Stomach (tissue), 9 donors: ENCODE measurements around the gene SPEF1. TPM values are rescaled to one million over a fixed set of nuclear protein-coding genes. Genes with fewer than 3 reads are reported as not detected.

ENCODE experiments used
- DNase-seq, 2 donors: peaks; one replicate each; pipeline versions ENCODE4 v3.0.0 to v3.0.0-alpha.2; 2013 to 2019
- H3K27ac ChIP-seq, 5 donors: fragments of 200-600 bp in 4 of 5; sonication (generic) in 4 of 5; one replicate each; pipeline ENCODE4 v1.5.1; 2013 to 2019; ENCODE audit warnings: mild to moderate bottlenecking in 1 of 5, moderate library complexity in 1 of 5
- H3K27me3 ChIP-seq, 3 donors: fragments of 200-600 bp; sonication (generic); one replicate each; pipeline ENCODE4 v1.5.1; 2017 to 2019; ENCODE audit warnings: mixed run types in 1 of 3
- H3K36me3 ChIP-seq, 4 donors: fragments of 200-600 bp; sonication (generic); 1 replicate in 3 of 4; 2 replicates in 1 of 4; pipeline ENCODE4 v1.5.1; 2016 to 2019
- H3K4me1 ChIP-seq, 4 donors: fragments of 200-600 bp; sonication (generic); one replicate each; pipeline ENCODE4 v1.5.1; 2016 to 2019
- H3K4me3 ChIP-seq, 4 donors: fragments of 200-600 bp; sonication (generic) in 3 of 4; one replicate each; pipeline ENCODE4 v1.5.1; 2016 to 2019; ENCODE audit warnings: mild to moderate bottlenecking in 1 of 4
- H3K9me3 ChIP-seq, 4 donors: fragments of 200-600 bp; sonication (generic); one replicate each; pipeline ENCODE4 v1.5.1; 2016 to 2019
- CTCF ChIP-seq, 7 experiments: fragments of 450-650 bp in 4 of 7; fragments of 200-600 bp in 3 of 7; sonication (generic) in 3 of 7; IDR thresholded peaks; one replicate each; pipeline ENCODE4 v1.5.1; 2016 to 2019; ENCODE audit warnings: antibody characterized with exemption in 7 of 7, control low read depth in 2 of 7, mild to moderate bottlenecking in 1 of 7
- EP300 ChIP-seq: sonication (generic); formaldehyde crosslinking; IDR thresholded peaks from one replicate; pipeline ENCODE4 v1.6.1; 2017; ENCODE audit warnings: antibody characterized with exemption
- POLR2A ChIP-seq, 4 donors: fragments of 450-650 bp; IDR thresholded peaks; one replicate each; pipeline ENCODE4 v1.6.1; 2016; ENCODE audit warnings: antibody characterized with exemption in 4 of 4, control low read depth in 2 of 4, mild to moderate bottlenecking in 1 of 4, moderate library complexity in 1 of 4
- POLR2AphosphoS5 ChIP-seq, 3 donors: sonication (generic); formaldehyde crosslinking; IDR thresholded peaks; one replicate each; pipeline ENCODE4 v1.6.1; 2016; ENCODE audit warnings: antibody characterized with exemption in 3 of 3
- WGBS, 5 donors: extraction: QIAGEN DNeasy Blood & Tissue Kit in 3 of 5; methylation state at CpG; one replicate each; pipeline versions ENCODE4 v1.1.5 to v1.1.7; 2013 to 2018; 5-methylcytosine and 5-hydroxymethylcytosine counted together
- intact Hi-C: fragments of 100-400 bp; cut with DNase I; formaldehyde crosslinking; loops from one replicate; pipeline ENCODE4 v1.15.1; 2023; ENCODE audit warnings: low total_unique reads
- polyA plus RNA-seq, 3 donors: library from polyadenylated mRNA; stranded (reverse); fragments of 200-250 nt; gene quantifications; one replicate each; pipeline ENCODE4 v1.2.3, GENCODE V29; 2013
- total RNA-seq, 5 donors: library from RNA; depleted of rRNA; stranded (reverse); fragments of >200 nt; gene quantifications; one replicate each; pipeline versions ENCODE4 v1.1.0 to v1.2.3, GENCODE V29; 2014 to 2016
- donor health status: healthy with polysubstance abuse.
- donor health status: Bipolar disorder and iron deficiency.
- donor health status: healthy.

The SPEF1 gene
- total and polyA plus RNA-seq, 8 donors, result 0.18 to 0.19 TPM; not detected in 6

DNA sequence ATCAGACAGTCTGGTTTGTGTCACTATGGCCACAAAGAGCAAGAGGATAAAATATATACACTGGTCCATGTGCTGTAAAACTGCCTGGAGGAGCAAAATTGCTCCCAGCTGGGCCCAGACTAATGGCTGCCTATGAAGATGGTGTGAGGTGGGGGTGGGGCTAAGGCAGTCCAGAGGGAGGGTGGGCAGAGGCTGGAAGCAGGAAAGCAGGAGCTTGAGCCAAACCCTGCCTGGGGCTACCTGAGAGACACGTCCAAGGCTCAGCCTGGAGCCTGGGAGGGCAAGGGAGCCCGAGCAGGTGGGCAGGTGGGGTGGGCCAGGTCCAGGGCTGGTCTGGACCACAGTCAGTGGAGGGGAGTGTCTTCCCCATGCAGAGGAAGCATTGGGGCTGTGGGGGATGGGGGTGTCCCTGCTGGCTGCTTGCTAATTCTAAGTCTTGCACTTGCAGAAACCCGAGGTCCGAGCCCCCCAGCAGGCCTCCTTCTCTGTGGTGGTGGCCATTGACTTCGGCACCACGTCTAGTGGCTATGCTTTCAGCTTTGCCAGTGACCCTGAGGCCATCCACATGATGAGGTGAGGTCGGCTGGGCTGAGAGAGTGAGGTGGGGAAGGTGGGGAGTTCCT lies 39.3 kb downstream of the SPEF1 start:
- no peak for TF ChIP-seq POLR2AphosphoS5 (IDR thresholded peaks at IDR 0.05)
- no peak for TF ChIP-seq CTCF (IDR thresholded peaks at IDR 0.05)
- TF ChIP-seq EP300, result no peak
- no peak for TF ChIP-seq POLR2A (IDR thresholded peaks at IDR 0.05)
- 57 to 83% (median 74%) methylated on average over 5 to 7 of the region's 7 CpGs for WGBS, 5 donors
- Histone ChIP-seq H3K36me3 (peaks cover 0 to 7% (median 0%) of the 10 kb centered on the region in 4 donors), H3K9me3 (no peaks in the 10 kb centered on the region), H3K4me1 (peaks cover 4 to 12% (median 10%) of the 10 kb centered on the region in 4 donors), H3K4me3 (no peak overlapping the region), H3K27me3 (peaks cover 0 to 17% (median 0%) of the 10 kb centered on the region in 3 donors), H3K27ac (no peak overlapping the region)
- intact Hi-C loops, result no loop called here
- DNase-seq, result peak in 1 of 2 donors; percentile 3

- H3K9me3 ChIP-seq, result no peaks in the 10 kb centered on the region
- DNase-seq, result peak in 1 of 2 donors; percentile 5
- H3K4me1 ChIP-seq, result peaks cover 4 to 12% (median 10%) of the 10 kb centered on the region in 4 donors
- no peak for TF ChIP-seq EP300
- TF ChIP-seq POLR2AphosphoS5 (IDR thresholded peaks at IDR 0.05), result no peak
- peaks cover 0 to 2% (median 0%) of the 10 kb centered on the region in 4 donors for H3K36me3 ChIP-seq
- no peak overlapping the region for H3K4me3 ChIP-seq
- WGBS, 5 donors, result 88 to 95% (median 91%) methylated on average over 9 to 15 of the region's 15 CpGs
- H3K27ac ChIP-seq, result peak overlapping the region in 1 of 5 donors; percentile 55
- intact Hi-C loops, result no loop called here
- peaks cover 0 to 17% (median 0%) of the 10 kb centered on the region in 3 donors for H3K27me3 ChIP-seq
Measured at GRCh38 chr20:3740615-3741301, 40.5 kb downstream of the SPEF1 start.

- Histone ChIP-seq H3K9me3 (no peaks in the 10 kb centered on the region), H3K27ac (peak overlapping the region in 4 of 5 donors; percentile 35 to 55 (median 48)), H3K27me3 (peaks cover 0 to 10% (median 0%) of the 10 kb centered on the region in 3 donors), H3K4me1 (peaks cover 3 to 7% (median 6%) of the 10 kb centered on the region in 4 donors), H3K36me3 (no peaks in the 10 kb centered on the region), H3K4me3 (no peak overlapping the region)
- peak in 1 of 2 donors; percentile 4 for DNase-seq
- intact Hi-C loops, result no loop called here
- WGBS, 5 donors, result 61 to 76% (median 70%) methylated on average over 6 to 7 of the region's 7 CpGs
- TF ChIP-seq EP300 (no peak), POLR2A (IDR thresholded peaks at IDR 0.05) (no peak), CTCF (IDR thresholded peaks at IDR 0.05) (no peak), POLR2AphosphoS5 (IDR thresholded peaks at IDR 0.05) (no peak)
Measured at GRCh38 chr20:3739926-3740451, 41.3 kb downstream of the SPEF1 start.

DNA sequence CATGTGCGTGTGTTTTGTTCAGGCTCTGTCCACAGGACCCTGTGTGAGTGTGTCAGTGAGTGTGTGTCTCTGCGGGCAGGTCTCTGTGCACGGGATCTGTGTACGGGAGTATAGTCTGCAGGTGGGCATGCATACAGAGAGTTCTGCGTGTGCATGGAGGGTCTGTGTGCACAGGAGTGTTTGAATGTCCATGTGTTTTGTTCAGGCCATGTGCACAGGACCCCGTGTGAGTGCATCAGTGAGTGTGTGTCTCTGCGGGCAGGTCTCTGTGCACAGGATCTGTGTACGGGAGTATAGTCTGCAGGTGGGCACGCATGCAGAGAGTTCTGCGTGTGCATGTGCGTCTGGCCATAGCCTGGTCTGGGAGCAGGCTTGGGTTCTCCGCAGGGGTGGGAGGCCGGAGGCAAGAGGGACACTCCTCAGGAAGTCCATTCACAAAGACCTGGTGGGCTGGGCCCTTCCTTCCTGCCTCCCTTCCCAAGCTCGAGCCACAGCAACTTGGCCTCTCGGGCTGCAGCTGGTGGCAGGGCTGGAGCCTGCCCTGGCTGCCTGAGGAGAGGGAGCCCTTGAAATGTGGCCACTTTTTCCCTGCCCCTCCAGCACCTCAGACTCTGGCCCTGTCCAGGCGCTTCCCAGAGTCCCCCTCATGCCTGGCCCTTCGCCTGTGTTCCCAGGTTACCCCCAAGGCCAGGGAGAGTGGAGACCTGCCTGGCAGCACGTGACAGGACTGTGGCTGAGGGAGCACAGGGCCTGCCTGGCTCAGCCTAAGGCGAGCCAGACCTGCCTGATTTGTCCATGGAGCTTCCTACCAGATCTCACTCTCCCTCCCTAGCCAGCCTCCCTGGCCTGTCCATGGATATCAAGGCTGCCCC lies 42.0 kb downstream of the SPEF1 start:
- H3K27ac ChIP-seq, result peak overlapping the region in 4 of 5 donors; percentile 35 to 55 (median 48)
- H3K9me3 ChIP-seq, result no peaks in the 10 kb centered on the region
- DNase-seq, result peak in 1 of 2 donors; percentile 43
- TF ChIP-seq CTCF (IDR thresholded peaks at IDR 0.05), result no peak
- no peak for TF ChIP-seq POLR2AphosphoS5 (IDR thresholded peaks at IDR 0.05)
- TF ChIP-seq POLR2A (IDR thresholded peaks at IDR 0.05), result no peak
- TF ChIP-seq EP300, result no peak
- H3K27me3 ChIP-seq, result peaks cover 0 to 9% (median 0%) of the 10 kb centered on the region in 3 donors
- H3K36me3 ChIP-seq, result no peaks in the 10 kb centered on the region
- H3K4me3 ChIP-seq, result no peak overlapping the region
- intact Hi-C loops, result no loop called here
- 78 to 86% (median 81%) methylated on average over 15 to 19 of the region's 19 CpGs for WGBS, 5 donors
- peaks cover 0 to 3% (median under 1%) of the 10 kb centered on the region in 4 donors for H3K4me1 ChIP-seq
